Activated CD4-positive, alpha-beta T cell treated with anti-CD3 and anti-CD28 coated beads, Interleukin-10, Interleukin-2, amounts not matched to agents 100 ng/mL and 50 ng/mL, durations not matched to agents 16 hours and 8 hours (primary cell): ENCODE results near the gene TAF1A.

ENCODE experiments used
- DNase-seq: peaks from one replicate; pipeline ENCODE4 v3.0.0-alpha.2; 2020

The TAF1A gene

DNA sequence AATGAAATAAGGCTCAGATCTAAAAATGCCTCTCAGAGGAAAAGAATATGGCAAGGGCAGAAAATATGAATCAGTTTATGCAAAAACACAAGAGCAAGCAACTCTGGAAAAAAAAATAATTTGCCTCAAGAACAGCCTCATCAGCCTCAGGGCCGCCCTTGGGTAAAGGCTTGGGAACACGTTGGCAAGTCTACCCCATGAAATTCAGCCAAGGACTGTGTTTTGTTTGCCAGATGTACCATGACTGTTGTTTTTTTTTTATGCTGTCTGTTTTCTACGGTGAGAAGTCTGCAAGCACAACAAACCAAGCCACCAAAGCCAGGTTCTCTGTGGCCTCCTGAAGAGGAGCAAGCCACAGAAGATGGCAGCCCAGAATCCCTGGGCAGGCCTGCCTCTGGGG lies 59.8 kb downstream of the TAF1A start:
- no peak for DNase-seq

DNA sequence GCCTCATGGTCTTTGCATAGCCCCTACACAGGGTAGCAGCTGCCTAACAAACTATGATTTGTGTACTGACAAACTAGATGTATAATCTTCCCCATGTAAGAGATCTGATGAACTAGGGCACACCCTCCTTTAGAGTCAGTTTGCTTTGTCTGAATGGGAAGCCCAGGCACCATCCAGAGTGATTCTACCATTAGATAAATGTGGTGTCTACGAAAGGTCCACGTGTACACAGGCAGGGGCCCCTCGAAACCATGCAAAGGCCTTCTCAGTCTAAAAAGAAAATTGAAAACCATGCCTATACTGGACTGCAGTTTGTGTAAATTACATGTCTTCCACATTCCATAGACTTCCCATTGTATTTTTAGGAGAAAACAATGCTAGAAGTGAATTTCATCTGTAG lies 60.6 kb downstream of the TAF1A start:
- no peak for DNase-seq

DNA sequence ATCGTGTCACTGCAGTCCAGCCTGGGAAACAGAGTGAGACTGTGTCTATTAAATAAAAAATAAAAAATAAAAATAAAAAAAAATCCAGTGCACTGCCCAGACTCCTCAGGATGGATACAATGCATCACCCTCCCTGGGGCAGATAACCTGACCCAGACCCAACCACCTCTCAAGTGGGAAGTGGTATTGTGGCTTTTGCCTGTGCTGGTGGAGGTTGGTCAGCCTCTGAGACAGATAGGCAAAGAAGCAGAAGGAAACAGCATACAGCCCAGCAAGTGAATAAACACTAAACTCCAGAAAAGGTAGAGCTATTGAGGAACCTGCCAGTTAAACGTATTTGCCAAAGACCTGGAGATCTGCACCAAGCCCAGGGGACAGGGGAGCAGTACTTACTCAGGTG lies 63.8 kb downstream of the TAF1A start:
- no peak for DNase-seq

DNA sequence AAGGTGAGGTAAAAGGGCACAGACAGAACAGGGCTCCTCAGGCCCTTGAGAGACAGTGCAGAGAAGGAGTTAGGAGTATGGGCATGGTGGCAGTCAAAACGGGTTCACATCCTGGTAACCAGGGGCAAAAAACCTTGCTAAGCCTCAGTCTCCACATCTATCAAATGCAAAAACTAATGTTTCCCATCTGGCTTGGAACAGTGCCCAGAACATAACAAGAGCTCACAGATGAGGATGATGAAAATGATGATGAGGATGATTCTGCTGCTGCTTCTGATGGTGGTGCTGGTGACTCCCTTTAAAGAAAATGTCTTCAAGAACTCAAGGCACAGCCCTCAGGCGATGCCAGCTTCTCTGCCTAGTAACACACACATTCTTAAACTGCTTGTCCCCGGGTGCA lies 65.9 kb downstream of the TAF1A start:
- DNase-seq: no peak

DNA sequence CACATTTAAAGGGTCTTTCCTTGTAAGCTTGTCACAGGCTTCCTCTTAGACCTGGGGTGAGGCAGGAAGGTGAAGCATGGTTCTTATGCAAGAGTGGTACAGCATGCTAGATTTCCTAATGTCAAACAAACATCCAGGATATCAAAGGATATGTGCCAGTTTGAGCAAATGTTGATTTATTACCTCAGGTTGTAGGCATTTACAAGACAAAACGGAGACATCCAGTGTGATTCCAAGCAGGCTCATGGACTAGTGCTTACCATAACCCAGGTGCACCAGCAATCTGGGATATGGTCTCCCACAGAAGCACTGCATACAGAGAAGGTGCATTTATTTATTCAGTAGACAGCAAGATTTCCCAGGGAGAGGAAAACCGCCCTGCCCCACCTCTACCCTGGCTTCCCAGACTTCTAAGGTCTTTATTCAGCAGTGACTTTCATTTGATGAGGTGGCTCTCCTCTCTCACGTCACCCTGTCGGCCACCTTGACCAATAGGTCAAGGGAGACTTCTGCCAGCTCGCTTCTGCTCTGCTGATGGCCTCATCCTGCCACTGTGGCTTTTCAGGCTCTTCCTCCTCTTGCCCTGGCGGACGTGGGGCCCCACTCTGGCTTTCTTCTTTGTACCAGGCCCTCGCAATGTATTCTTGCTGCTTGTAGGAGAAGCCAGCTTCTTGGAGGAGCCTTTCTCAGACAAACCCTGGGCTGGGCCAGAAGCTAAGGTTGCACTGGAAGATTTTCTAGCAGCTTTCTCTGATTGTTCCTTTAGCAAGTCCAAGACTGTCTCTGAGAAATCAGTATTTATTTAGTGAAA lies 67.4 kb downstream of the TAF1A start:
- DNase-seq: no peak

DNA sequence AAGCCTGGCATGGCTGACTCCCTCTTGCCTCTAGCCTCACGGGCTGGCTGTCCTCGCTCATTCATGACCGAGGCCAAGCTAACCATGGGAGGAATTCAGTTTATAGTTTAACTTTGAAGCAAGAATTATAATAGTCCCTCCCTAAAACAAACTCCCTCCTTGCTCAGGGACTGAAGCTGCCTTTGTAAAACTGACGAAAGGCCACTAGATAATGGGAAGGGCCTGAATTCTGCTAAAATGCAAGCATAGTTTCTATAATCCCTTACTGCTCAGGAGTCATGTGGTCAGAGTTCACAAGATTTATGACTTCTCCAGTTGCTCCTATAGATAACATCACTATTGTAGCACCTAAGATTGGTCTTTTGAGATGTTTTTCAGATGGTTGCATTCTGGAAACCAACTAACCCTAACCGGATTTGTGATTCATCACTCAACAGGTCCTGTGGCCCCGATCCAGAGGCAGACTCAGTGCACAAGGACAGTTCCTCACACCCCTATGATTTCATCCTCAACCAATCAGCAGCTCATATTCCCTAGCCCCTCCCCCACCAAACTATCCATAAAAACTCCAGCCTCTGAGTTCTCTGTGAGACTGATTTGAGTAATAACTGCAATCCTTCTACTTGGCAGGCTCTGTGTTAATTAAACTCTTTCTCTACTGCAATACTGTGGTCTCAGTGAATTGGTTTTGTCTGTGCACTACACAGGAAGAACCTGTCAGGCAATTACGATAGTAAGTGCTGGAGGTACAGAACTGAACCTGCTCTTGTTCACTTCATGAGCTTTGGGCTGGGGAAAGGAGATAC lies 68.2 kb downstream of the TAF1A start:
- DNase-seq: no peak
